Keratinocyte (primary cell): ENCODE measurements around the gene S100A12. TPM values are rescaled to one million over a fixed set of nuclear protein-coding genes. Genes with fewer than 3 reads are reported as not detected.
A peak's percentile ranks its signal among the peaks of the same experiment; 100 is the strongest.

Experiments used
- DNase-seq: peaks from one replicate; pipeline ENCODE4 v3.0.0-alpha.2; 2011; ENCODE audit warnings: low read depth, missing footprints, low spot score
- FAIRE-seq: peaks from 2 replicates; lab custom pipeline; 2011; peaks lifted over from hg19 to GRCh38; lab: Jason Lieb, UNC
- H2AFZ ChIP-seq: 2 replicates; pipeline ENCODE4 v1.6.0; 2012; ENCODE audit warnings: low read length, control low read depth, inconsistent platforms; ENCODE audit not compliant: control insufficient read depth
- H3K27ac ChIP-seq: 2 replicates; pipeline ENCODE4 v1.5.1; 2011; ENCODE audit warnings: low read length; ENCODE audit not compliant: control insufficient read depth, insufficient read depth
- H3K27me3 ChIP-seq: 3 replicates; pipeline ENCODE4 v1.6.0; 2011; ENCODE audit warnings: low read length; ENCODE audit not compliant: control insufficient read depth, insufficient read depth; ENCODE audit errors: extremely low read depth
- H3K36me3 ChIP-seq, 2 experiments: 2 replicates in 1 of 2; 3 replicates in 1 of 2; pipeline ENCODE4 v1.5.1; 2011; ENCODE audit warnings: low read length in 2 of 2, mild to moderate bottlenecking in 1 of 2; ENCODE audit not compliant: control insufficient read depth in 2 of 2, insufficient read depth in 2 of 2; ENCODE audit errors: extremely low read depth in 1 of 2
- H3K4me1 ChIP-seq: 3 replicates; pipeline ENCODE4 v1.5.1; 2011; ENCODE audit warnings: low read length; ENCODE audit not compliant: control insufficient read depth, insufficient read depth; ENCODE audit errors: extremely low read depth
- H3K4me2 ChIP-seq: 3 replicates; pipeline ENCODE4 v1.6.0; 2011; ENCODE audit warnings: low read depth, low read length; ENCODE audit not compliant: control insufficient read depth, insufficient read depth; ENCODE audit errors: extremely low read depth
- H3K4me3 ChIP-seq, 3 experiments: fragments of 200-600 bp in 1 of 3; sonication (generic) in 1 of 3; 2 replicates in 2 of 3; 3 replicates in 1 of 3; pipeline ENCODE4 v1.5.1; 2011 to 2016; ENCODE audit warnings: low read length in 3 of 3, mild to moderate bottlenecking in 3 of 3, control low read depth in 2 of 3, inconsistent platforms in 1 of 3, low read depth in 1 of 3, mixed read lengths in 1 of 3, mixed run types in 1 of 3, moderate library complexity in 1 of 3; ENCODE audit not compliant: control insufficient read depth in 2 of 3, insufficient read depth in 2 of 3; ENCODE audit errors: extremely low read depth in 1 of 3
- H3K79me2 ChIP-seq: 2 replicates; pipeline ENCODE4 v1.6.0; 2012; ENCODE audit warnings: low read length; ENCODE audit not compliant: control insufficient read depth, insufficient read depth
- H3K9ac ChIP-seq: 3 replicates; pipeline ENCODE4 v1.6.0; 2011; ENCODE audit warnings: low read length; ENCODE audit not compliant: control insufficient read depth, insufficient read depth; ENCODE audit errors: extremely low read depth
- H3K9me1 ChIP-seq: 3 replicates; pipeline ENCODE4 v1.6.0; 2011; ENCODE audit warnings: low read length; ENCODE audit not compliant: control insufficient read depth, insufficient read depth; ENCODE audit errors: extremely low read depth
- H3K9me3 ChIP-seq: 2 replicates; pipeline ENCODE4 v1.5.1; 2012; ENCODE audit warnings: low read depth, low read length; ENCODE audit not compliant: control insufficient read depth
- H4K20me1 ChIP-seq: 3 replicates; pipeline ENCODE4 v1.6.0; 2011; ENCODE audit warnings: low read length; ENCODE audit not compliant: control insufficient read depth, insufficient read depth; ENCODE audit errors: extremely low read depth
- EZH2 ChIP-seq: IDR thresholded peaks from one replicate; pipeline ENCODE4 v1.6.1; 2012; ENCODE audit warnings: inconsistent platforms, mild to moderate bottlenecking, low read length, moderate library complexity
- dilution Hi-C: fragments of 300-500 bp; cut with MboI; formaldehyde crosslinking; loops from one replicate; pipeline ENCODE4 v1.7.0; 2020; ENCODE audit warnings: low sequenced_read_pairs; ENCODE audit not compliant: extremely low pct_ligation_motif_present
- polyA plus RNA-seq, 5 experiments: library from polyadenylated mRNA; depleted of rRNA in 3 of 5; stranded (reverse) in 3 of 5; stranded (forward) in 1 of 5; unstranded in 1 of 5; fragments of >200 nt; gene quantifications; 1 replicate in 1 of 5; 2 replicates in 3 of 5; 3 replicates in 1 of 5; pipeline versions ENCODE4 v1.2.1 to v1.2.3, GENCODE V29; 2011 to 2012; ENCODE audit warnings: missing spikeins in 2 of 5, low read depth in 1 of 5, low replicate concordance in 1 of 5
- TF ChIP-seq, protein P1 (sequence below), 3 experiments: IDR thresholded peaks in 1 of 3; conservative IDR thresholded peaks in 1 of 3; optimal IDR thresholded peaks in 1 of 3; 2 replicates in 2 of 3; 3 replicates in 1 of 3; pipeline versions ENCODE3 to v1.5.1; 2011; ENCODE audit warnings: low read length in 3 of 3, mild to moderate bottlenecking in 3 of 3, moderate library complexity in 2 of 3, control low read depth in 1 of 3, inconsistent platforms in 1 of 3; ENCODE audit not compliant: insufficient read depth in 2 of 3; ENCODE audit errors: extremely low read depth in 1 of 3

Gene S100A12
- polyA plus RNA-seq, 1 donor (not counting 4 experiments of a cell fraction or from before 2014, with no cell fraction given) = 1.5 TPM

DNA sequence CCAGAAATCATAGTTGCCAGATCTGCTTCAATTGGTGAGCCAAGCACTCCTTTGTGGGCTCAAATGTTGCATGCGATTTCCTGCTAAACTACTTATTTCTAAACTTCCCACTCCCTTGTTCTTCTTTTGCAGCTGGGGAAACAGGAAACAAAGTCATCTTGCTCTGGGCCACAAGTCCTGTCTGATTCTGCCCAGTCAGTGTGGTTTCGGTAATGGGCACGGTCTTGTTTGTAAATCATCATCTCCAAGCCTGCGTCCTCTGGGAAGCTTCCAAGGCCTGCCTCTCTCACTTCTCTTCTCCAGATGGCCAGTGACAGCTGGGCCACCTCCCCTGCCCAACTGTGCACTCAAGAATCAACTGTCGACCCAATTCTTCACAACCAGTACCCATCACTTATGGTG lies 11.1 kb upstream of the S100A12 start:
- dilution Hi-C loops = no loop called here
- TF ChIP-seq, protein P1, sequence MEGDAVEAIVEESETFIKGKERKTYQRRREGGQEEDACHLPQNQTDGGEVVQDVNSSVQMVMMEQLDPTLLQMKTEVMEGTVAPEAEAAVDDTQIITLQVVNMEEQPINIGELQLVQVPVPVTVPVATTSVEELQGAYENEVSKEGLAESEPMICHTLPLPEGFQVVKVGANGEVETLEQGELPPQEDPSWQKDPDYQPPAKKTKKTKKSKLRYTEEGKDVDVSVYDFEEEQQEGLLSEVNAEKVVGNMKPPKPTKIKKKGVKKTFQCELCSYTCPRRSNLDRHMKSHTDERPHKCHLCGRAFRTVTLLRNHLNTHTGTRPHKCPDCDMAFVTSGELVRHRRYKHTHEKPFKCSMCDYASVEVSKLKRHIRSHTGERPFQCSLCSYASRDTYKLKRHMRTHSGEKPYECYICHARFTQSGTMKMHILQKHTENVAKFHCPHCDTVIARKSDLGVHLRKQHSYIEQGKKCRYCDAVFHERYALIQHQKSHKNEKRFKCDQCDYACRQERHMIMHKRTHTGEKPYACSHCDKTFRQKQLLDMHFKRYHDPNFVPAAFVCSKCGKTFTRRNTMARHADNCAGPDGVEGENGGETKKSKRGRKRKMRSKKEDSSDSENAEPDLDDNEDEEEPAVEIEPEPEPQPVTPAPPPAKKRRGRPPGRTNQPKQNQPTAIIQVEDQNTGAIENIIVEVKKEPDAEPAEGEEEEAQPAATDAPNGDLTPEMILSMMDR (optimal IDR thresholded peaks at IDR 0.05 in 1 of 3, IDR thresholded peaks at IDR 0.05 in 1 of 3, conservative IDR thresholded peaks at IDR 0.05 in 1 of 3; ENCODE audit: extremely low read depth in 1 of 3, insufficient read depth in 2 of 3, low read length in 3 of 3) = no peak
- TF ChIP-seq EZH2 = no peak
- H3K4me3 ChIP-seq = no peak overlapping the region
- no peaks in the 10 kb centered on the region for H3K27me3 ChIP-seq
- H3K4me1 ChIP-seq = peaks cover 54% of the 10 kb centered on the region
- H4K20me1 ChIP-seq = no peaks in the 10 kb centered on the region
- H3K36me3 ChIP-seq = no peaks in the 10 kb centered on the region
- H3K9ac ChIP-seq = no peak overlapping the region
- FAIRE-seq = peak; percentile 93
- H3K27ac ChIP-seq = peak overlapping the region; percentile 58
- no peaks in the 10 kb centered on the region for H3K79me2 ChIP-seq
- H3K9me3 ChIP-seq = no peaks in the 10 kb centered on the region
- H2AFZ ChIP-seq = no peak overlapping the region
- no peaks in the 10 kb centered on the region for H3K9me1 ChIP-seq
- H3K4me2 ChIP-seq = peak overlapping the region; percentile 14
- no peak for DNase-seq

- Histone ChIP-seq H3K9ac (peak overlapping the region; percentile 43), H3K4me1 (peaks cover 40% of the 10 kb centered on the region), H3K36me3 (no peaks in the 10 kb centered on the region), H3K27ac (peak overlapping the region; percentile 60), H3K79me2 (no peaks in the 10 kb centered on the region), H3K4me2 (peak overlapping the region; percentile 34), H2AFZ (no peak overlapping the region), H4K20me1 (no peaks in the 10 kb centered on the region), H3K9me1 (no peaks in the 10 kb centered on the region), H3K27me3 (no peaks in the 10 kb centered on the region), H3K4me3 (no peak overlapping the region), H3K9me3 (peaks cover 3% of the 10 kb centered on the region)
- dilution Hi-C loops = no loop called here
- DNase-seq (no peak), FAIRE-seq (peak; percentile 82)
- TF ChIP-seq EZH2 = no peak
- TF ChIP-seq, protein P1 (optimal IDR thresholded peaks at IDR 0.05 in 1 of 3, IDR thresholded peaks at IDR 0.05 in 1 of 3, conservative IDR thresholded peaks at IDR 0.05 in 1 of 3; ENCODE audit: extremely low read depth in 1 of 3, insufficient read depth in 2 of 3, low read length in 3 of 3) = no peak
Measured at GRCh38 chr1:153384958-153385580, 9.6 kb upstream of the S100A12 start.
